H7 (cell line): Measurements from ENCODE around the gene SPECC1. TPM values are rescaled to one million over a fixed set of nuclear protein-coding genes. Genes with fewer than 3 reads are reported as not detected.
"Not testable (repeated sequence)": the region's sequence is repeated elsewhere in the genome, so short reads cannot be mapped to it uniquely, and the experiment has no call there.

ENCODE experiments used
- DNase-seq: peaks from one replicate; pipeline ENCODE4 v3.0.0; 2012
- H3K27me3 ChIP-seq: 2 replicates; pipeline ENCODE4 v1.6.0; 2011; ENCODE audit warnings: mild to moderate bottlenecking, low read length; ENCODE audit not compliant: control insufficient read depth, insufficient read depth
- H3K36me3 ChIP-seq: replicated peaks from 2 replicates; pipeline ENCODE4 v1.5.1; 2011; ENCODE audit warnings: low read length; ENCODE audit not compliant: control insufficient read depth, insufficient read depth
- H3K4me3 ChIP-seq: 2 replicates; pipeline ENCODE4 v1.5.1; 2011; ENCODE audit warnings: low read depth, mild to moderate bottlenecking, control low read depth, low read length, moderate library complexity; ENCODE audit not compliant: insufficient read depth
- total RNA-seq: library from RNA; depleted of rRNA; stranded (reverse); fragments of >200 nt; shearing (Covaris generic); gene quantifications from 2 replicates; pipeline ENCODE4 v1.2.3, GENCODE V29; 2014

SPECC1 gene
- total RNA-seq, 1 experiment from 2014 or later = 54.1 TPM

GRCh38 chr17:20073055-20073979 is 64.2 kb downstream of the SPECC1 start:
- no peaks in the 10 kb centered on the region for H3K36me3 ChIP-seq
- DNase-seq = no peak
- no peak overlapping the region for H3K4me3 ChIP-seq
- H3K27me3 ChIP-seq = no peaks in the 10 kb centered on the region

- no peak for DNase-seq
- H3K27me3 ChIP-seq = no peaks in the 10 kb centered on the region
- no peaks in the 10 kb centered on the region for H3K36me3 ChIP-seq
- H3K4me3 ChIP-seq = no peak overlapping the region
Observed at GRCh38 chr17:20074001-20074400, 64.8 kb downstream of the SPECC1 start.

DNA sequence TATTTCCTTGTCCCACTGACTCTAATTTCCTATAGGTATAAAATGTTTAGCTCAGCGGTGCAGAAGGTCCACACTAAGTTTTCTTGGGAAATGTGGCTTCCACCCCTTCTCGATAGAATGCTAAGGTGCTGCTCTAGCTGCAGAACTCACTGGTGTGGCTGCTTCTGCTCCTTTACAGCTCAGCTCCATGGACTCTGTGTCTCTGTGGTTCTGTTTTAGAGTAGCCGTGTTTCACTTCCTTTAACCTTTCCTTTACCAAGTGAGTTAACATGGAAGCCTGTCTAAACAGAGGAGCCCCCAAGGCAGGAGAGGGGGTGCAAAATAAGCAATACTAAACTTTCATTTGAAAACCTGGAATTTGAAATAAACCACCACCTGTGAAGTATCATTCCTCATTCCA is 65.3 kb downstream of the SPECC1 start:
- Histone ChIP-seq H3K4me3 (no peak overlapping the region), H3K27me3 (no peaks in the 10 kb centered on the region), H3K36me3 (no peaks in the 10 kb centered on the region)
- no peak for DNase-seq

GRCh38 chr17:20076137-20076536 is 67.0 kb downstream of the SPECC1 start:
- DNase-seq, H3K36me3 ChIP-seq, H3K4me3 ChIP-seq, H3K27me3 ChIP-seq: not testable (repeated sequence)

DNA sequence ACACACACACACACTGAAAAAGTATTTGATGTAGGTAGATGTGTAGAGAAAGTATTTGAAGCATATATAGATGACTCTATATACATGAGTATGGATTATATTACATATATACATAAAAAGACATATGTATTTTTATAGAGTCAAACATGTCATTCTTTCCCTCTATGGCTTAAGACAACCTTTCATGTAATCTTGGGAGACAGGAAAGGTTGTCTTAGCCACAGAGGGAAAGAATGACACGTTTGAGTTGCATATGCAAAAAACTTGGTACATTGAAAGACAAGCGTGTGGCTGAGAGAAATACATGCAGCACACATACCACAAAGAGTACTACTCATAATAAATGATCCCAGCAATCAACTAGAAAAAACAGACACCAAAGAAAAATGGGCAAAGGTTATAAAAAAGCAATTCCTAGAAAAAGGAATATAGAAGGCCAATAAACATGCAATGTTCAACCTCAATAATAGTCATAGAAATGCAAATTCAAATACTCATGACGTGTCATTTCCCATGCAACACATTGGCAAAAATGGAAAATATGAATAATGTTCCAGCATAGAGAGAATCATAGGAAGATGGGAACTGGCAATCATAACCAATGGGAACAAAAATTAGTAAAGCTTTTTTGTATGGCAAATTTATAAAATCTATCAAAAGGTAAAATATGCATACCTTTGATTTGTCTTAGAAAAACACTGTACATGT is 69.0 kb downstream of the SPECC1 start:
- no peak for DNase-seq
- no peaks in the 10 kb centered on the region for H3K27me3 ChIP-seq

DNA sequence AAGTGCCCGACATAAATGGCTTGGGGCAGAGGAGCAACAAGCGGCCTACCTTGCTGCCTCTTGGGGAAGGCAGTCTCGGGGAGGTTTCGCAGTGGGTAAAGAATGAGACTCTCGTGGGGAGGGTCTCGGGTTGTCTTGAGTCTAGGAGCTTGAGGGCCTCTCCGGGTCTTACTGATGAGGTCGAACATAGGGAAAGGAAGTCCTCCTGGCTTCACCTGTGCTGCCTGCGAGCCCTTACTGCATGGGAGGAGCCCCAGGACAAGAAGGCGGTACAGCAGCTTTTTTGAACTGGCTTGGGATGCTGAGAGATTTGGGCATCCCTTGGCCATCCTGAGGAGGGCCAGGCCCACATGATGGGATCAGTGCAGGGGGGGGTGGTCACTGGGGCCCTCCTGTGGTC is 71.4 kb downstream of the SPECC1 start:
- no peaks in the 10 kb centered on the region for H3K27me3 ChIP-seq
- H3K36me3 ChIP-seq = no peaks in the 10 kb centered on the region
- no peak overlapping the region for H3K4me3 ChIP-seq
- DNase-seq = no peak

More for the DNA sequence above, 69.0 kb downstream of the SPECC1 start:
- Histone ChIP-seq H3K36me3 (no peaks in the 10 kb centered on the region), H3K4me3 (no peak overlapping the region)

- no peak for DNase-seq
- Histone ChIP-seq H3K4me3 (no peak overlapping the region), H3K36me3 (no peaks in the 10 kb centered on the region)
Observed at GRCh38 chr17:20083156-20083859, 74.1 kb downstream of the SPECC1 start.

GRCh38 chr17:20084621-20085282 is 75.6 kb downstream of the SPECC1 start:
- DNase-seq = no peak
- Histone ChIP-seq H3K36me3 (no peaks in the 10 kb centered on the region), H3K27me3 (no peaks in the 10 kb centered on the region), H3K4me3 (no peak overlapping the region)

More at GRCh38 chr17:20083156-20083859, 74.1 kb downstream of the SPECC1 start:
- no peaks in the 10 kb centered on the region for H3K27me3 ChIP-seq

- Histone ChIP-seq H3K27me3 (no peaks in the 10 kb centered on the region; the same call in 1 of the 2 replicates), H3K4me3 (no peak overlapping the region), H3K36me3 (no peaks in the 10 kb centered on the region)
- DNase-seq = no peak
Observed at GRCh38 chr17:20085283-20085845, 76.2 kb downstream of the SPECC1 start.

GRCh38 chr17:20086416-20087076 is 77.4 kb downstream of the SPECC1 start:
- no peaks in the 10 kb centered on the region; the same call in 1 of the 2 replicates for H3K27me3 ChIP-seq
- H3K36me3 ChIP-seq = no peaks in the 10 kb centered on the region
- H3K4me3 ChIP-seq = no peak overlapping the region
- DNase-seq = no peak

DNA sequence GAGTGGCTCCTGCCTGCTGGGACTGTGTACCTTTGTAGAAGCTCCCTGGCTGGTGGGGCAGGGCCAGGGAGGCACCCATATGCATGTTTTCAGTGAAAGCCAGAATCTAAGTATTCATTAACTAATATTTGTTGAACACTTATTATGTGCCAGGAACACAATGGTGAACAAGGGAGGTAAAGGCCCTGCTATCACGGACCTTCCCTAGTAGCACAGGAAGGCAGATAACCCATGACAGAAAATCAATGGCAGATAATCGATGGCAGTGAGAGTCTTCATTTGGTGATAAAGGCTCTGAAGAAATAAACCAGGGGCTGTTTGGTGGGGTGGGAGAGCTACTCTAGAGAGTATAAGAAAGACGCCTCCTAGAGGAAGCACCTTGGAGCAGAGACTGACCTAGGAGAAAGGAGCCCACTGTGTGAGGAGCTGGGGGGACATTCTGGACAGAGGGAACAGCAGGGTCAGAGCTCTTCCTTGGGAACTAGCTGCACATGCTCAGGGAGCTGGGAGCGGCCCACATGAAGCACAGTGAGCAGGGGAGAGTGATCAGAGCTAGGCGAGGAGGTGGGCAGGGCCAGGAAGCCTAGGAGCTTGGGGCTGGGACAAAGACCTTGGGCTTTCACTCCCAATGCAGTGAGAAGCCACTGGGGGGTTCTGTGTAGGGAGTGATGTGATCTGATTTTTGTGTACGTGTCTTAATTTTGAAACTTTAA is 78.5 kb downstream of the SPECC1 start:
- no peaks in the 10 kb centered on the region; the same call in 1 of the 2 replicates for H3K27me3 ChIP-seq

DNA sequence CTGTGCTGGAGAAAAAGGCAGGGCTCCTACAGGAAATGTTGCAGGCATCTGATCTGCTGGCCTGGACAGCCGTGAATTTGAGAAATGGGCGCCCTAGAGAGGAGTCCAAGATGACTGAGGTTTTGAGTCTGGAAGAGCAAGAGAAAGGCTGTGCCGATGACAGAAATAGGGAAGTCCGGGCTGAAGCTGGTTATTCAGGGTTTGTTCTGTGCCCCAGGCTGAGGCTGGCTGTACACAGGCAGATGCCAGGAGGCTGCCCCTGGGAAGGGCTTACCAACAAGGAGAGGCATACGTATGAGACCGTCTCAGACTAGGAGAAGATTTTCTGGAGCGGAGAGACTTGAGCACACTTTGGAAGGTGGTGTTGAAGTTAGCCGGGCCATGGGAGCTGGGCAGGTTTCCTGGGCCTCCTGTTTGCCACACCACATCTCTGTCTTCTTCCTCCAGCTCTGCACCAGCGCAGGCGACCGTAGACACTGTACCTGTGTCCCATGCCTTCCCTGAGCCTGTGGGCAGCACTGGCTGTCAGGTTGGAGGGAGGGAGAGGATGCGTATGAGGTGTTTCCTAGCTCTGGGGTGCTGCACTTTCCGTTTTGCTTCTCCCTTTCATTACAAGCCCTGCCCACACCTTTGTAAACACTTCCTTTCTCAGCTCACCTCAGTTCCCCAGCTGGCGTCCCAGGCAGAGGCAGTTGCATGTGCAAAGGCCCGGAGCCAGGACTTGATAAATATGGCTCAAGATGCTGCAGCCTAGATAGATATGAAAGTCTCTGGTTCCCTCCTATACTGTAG is 80.8 kb downstream of the SPECC1 start:
- no peak overlapping the region for H3K4me3 ChIP-seq
- no peaks in the 10 kb centered on the region for H3K36me3 ChIP-seq
- no peak for DNase-seq
- H3K27me3 ChIP-seq = no peaks in the 10 kb centered on the region; the same call in 1 of the 2 replicates

More for the DNA sequence above, 78.5 kb downstream of the SPECC1 start:
- no peak overlapping the region for H3K4me3 ChIP-seq
- H3K36me3 ChIP-seq = no peaks in the 10 kb centered on the region
- DNase-seq = no peak
